Limb (tissue), 2 donors: ENCODE measurements around the gene SPATA6L.
"Not testable (repeated sequence)": the region's sequence is repeated elsewhere in the genome, so short reads cannot be mapped to it uniquely, and the experiment has no call there.

Experiments used
- DNase-seq, 2 donors: peaks; one replicate each; pipeline ENCODE4 v3.0.0-alpha.2; 2016; ENCODE audit errors: extremely low spot score in 2 of 2

SPATA6L gene

DNA sequence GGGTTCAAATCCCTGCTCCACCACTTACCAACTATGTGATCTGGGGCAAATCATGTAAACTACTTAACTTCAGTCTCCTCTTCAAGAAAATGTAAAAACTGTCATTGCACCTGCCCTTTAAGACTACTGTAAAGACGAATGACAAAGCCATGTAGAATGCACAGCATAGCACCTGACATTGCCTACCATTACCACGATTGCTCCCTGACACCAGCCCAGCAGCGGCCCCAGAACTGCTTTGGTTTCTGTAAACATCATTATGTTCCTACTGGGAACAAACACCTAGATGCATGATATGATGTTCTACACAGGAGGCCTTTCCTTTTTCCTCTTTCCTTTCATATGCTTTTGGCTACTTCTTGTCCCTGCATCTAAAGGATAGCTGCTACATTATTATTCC lies 27.3 kb downstream of the SPATA6L start:
- no peak for DNase-seq

DNA sequence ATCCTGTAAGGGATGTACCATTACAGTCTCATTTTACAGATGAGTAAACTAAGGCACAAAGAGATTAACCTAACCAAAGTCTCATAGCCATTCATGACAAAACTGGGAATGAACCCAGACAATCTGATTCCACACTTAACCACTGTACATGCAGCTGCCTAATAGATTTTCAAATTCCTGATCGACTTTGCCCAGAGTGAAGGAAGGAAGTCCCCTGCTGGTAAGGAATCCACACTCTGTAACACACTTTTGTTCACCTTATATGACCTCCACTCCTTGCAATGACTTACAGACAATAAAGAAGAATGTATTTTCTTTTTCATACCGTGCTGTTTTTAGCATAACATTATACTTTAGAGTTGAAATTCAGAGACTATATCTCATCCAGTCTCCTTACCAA lies 35.4 kb downstream of the SPATA6L start:
- no peak for DNase-seq

DNA sequence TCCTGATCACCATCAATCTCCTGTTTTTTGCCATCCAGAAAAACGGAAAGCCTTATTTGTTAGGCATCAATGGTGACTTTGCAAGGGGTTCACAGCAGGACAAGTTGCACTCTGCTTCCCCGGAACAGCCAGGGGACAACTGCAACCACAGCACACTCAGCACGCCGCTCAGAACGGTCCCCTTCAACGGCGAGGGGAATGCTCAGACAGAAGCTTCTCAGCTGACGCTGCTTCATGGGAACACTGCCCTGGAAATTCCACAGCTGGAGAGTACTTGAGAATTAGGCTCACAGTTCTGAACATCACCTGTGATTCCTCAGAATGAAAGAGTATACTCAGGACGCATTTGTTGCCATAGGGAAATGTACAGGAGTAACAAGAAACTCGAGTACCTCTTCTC lies 44.3 kb downstream of the SPATA6L start:
- no peak for DNase-seq

DNA sequence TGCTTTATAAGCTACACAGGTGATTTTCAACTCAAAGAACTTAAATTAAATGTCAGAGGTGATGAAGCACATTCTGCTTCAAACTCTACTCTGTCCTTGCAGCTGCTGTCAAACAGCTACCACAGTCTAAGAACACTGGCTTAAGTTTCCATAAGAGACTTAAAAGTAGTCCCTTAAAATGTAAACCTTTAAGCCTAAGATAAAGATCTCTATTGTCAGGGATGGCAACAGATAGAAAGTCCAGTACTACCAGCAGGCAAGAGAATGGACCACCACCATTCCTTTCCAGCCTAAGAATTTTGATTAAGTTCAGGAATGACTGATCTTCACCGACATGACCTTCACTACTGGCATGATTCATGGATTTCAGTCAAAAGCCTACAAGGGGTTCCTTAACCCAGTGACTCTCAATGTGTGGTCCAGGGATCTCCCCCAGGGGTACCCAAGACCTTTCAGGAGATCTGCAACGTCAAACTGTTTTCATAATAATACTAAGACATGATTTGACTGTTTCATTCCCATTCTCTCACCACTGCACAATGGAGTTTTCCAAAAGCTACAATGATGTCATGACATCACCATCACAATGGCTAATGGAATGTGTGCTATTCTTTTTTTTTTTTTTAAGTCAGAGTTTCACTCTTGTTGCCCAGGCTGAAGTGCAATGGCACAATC lies 45.3 kb downstream of the SPATA6L start:
- no peak for DNase-seq

- no peak for DNase-seq
Observed at GRCh38 chr9:4620057-4620765, 46.1 kb downstream of the SPATA6L start.

GRCh38 chr9:4618700-4619099 lies 47.6 kb downstream of the SPATA6L start:
- no peak for DNase-seq

- DNase-seq, result no peak
Observed at GRCh38 chr9:4617752-4618151, 48.5 kb downstream of the SPATA6L start.

DNA sequence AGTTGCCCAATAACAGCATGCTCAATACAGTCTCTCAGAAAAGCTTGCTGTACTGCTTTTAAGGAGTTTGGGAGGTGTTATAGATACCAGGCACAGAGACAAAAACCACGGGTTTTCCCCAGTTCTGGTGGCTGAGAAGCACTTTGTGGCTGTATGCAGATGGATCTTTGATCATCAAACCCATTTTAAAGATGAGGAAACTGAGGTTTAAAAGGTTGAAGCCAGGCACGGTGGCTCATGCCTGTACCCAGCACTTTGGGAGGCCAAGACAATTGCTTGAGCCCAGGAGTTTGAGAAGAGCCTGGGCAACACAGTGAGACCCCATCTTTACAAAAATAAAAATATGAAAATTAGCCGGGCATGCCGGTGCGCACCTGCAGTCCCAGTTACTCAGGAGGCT lies 50.5 kb downstream of the SPATA6L start:
- no peak for DNase-seq

- DNase-seq, result no peak
Observed at GRCh38 chr9:4615251-4615650, 51.0 kb downstream of the SPATA6L start.

DNA sequence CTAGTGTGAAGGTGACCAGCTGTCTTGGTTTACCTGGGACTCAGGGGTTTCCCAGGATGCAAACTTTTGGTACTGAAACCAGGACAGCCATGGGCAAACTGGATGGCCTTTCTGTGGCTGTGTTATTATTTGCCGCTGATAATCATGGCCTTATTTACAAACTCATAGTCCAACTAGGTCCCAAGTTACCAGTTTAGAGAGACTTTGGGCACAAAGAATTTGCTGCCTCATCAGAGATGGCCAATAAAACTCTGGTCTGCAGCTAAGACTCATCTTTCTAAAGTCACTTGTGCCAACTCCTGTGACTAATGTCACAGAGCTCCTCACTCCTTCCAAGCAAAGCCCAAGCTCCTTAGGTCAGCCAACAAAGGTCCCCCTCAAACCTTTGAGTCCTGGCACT lies 51.7 kb downstream of the SPATA6L start:
- DNase-seq, result no peak

DNA sequence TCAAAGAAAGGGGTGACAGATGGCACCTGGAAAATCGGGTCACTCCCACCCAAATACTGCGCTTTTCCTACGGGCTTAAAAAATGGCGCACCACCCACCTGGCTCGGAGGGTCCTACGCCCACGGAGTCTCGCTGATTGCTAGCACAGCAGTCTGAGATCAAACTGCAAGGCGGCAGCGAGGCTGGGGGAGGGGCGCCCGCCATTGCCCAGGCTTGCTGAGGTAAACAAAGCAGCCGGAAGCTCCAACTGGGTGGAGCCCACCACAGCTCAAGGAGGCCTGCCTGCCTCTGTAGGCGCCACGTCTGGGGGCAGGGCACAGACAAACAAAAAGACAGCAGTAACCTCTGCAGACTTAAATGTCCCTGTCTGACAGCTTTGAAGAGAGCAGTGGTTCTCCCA lies 60.2 kb downstream of the SPATA6L start:
- not testable (repeated sequence) for DNase-seq

DNA sequence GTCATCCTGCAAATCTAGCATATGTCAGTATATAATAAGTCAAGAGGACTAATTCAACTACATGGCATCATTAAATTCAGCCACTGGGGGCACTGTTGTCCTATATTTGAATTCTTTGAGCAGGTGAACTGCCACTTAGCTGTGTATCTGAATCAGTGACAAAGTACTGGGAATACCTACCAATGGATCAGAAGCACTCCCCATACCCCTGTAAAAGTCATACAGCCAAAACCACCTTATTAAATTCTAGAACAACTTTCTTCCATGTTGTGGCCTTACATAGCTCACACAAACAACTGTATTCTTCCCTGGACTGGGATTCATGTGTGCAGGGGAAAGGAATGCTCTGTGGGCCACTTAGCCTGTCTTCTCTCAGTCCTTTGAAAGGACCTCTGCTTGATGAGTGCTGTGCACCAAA lies 61.6 kb downstream of the SPATA6L start:
- DNase-seq, result peak; percentile 30 to 62

DNA sequence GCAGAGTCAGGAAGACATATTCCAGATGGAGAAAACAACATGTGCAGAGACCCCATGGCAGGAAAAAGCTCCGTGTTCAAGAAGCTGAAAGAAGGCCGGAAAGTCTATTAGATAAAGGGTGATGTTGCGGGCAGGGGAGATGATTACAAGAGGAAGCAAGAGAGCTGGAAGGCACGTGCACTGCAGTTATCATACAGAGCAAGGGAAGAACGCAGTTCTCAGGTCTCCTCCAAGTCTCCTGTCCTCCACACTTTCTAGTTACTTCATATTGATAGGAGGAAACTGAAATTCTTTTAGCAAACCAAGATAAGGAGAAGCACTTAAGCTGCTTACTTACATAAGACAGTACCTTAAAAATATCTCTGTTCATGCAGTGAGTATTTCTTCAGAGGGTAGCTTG lies 62.5 kb downstream of the SPATA6L start:
- DNase-seq, result no peak

GRCh38 chr9:4600368-4600767 lies 65.9 kb downstream of the SPATA6L start:
- no peak for DNase-seq

DNA sequence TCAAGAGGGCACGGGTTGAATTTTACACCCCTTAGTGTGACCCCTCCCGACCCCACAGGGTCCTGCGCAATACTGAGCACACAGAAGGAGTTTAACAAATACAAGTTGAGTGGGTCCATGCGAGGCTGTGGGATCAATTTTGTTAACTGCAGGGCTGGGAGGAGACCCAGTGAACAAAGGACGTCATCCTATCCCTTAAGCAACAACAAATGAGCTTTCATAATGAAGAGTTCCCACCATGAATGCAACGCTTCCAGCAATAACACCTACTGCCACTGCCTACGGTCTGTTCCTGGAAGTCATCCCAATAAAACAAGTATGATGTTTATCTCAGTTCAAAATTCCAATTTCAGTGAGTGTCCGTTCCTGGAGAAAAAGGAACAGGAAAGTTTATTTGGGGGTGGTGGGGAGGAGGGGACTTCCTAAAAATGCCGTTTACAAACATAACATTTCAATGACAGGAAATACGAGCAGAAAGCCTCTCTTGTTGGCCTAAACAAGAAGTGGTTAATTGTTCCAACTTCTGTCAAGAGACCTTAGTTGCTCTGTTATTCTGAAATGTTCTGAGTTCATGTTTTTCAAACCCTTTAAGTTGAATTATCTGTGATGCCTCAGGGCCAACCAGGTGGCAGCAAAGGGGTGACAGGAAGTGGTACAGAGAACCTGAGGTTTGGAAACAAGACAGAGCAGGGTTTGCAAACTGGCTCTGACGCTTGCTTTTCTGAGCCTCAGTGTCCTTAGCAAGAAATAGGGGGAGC lies 69.9 kb downstream of the SPATA6L start:
- DNase-seq, result no peak

DNA sequence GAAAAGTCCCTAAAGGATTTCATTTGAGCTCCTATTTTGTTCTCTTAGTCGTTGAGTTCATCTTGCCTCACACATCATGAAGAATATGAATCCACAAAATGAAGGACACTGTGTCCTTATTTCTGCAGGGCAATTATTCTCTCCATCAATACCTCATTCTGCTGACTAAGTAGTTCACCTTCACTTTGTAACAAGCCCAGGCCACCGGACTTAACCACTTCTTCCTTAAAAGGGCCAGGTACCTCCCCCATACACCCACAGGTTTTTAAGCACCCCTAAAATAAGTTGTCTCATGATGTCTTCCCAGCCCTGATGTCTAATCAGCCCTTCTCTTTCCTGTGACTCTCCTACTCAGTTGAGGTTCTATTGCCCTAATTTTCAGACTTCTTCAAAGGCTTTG lies 71.3 kb downstream of the SPATA6L start:
- no peak for DNase-seq

DNA sequence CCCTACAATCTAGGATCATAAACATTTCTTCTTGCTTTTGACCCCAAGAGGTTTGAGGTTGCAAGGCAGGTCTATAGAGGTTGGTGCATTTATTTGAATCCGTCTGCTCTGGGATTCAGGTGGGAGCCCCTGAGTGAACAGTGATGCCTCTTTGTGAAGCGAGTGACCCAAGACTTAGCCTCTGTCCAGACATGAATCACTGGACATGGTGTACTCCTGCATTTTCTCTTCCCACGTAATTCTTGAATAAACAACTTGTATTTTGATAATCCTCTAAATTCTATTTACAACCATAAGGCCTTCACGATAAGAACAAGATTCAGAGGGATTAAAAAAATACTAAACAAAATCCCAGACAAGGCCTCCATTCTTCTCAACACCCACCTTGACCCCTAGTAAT lies 71.7 kb downstream of the SPATA6L start:
- no peak for DNase-seq

- no peak for DNase-seq
Observed at GRCh38 chr9:4592886-4593285, 73.4 kb downstream of the SPATA6L start.

DNA sequence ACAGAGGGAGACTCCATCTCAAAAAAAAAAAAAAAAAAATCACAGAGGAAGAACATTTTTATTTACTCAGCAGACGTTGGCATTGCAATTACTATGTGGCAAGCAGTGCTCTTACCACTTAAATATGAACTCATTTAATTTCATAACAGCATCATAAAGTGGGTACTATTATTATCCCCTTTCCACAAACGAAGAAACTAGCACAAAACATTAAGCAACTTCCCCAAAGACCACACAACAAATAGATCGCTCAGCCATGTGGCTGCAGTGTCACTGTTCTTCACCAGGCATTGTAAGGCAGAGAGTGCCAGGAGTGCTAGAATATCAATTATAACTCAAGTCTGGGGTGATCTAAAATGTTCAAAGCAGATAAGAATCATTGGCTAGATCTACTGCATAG lies 74.0 kb downstream of the SPATA6L start:
- no peak for DNase-seq

DNA sequence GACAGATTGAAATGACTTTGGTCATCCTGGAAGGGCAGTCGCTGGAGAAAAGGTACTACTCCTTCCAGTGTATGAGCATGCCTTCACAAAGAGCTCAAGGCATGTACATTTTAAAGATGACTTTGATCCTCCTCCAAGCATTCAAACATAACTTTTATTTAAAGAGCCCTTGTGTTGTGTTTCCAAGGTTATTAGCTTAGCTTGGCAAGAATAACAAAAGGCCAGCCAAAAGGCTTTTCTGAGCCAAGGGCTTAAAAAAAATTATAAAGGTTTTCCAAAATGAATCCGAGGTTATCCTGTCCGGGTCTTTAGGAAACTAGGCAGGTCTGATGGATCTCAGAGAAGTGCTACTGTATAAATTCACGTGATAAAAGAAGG lies 75.2 kb downstream of the SPATA6L start:
- DNase-seq, result no peak

DNA sequence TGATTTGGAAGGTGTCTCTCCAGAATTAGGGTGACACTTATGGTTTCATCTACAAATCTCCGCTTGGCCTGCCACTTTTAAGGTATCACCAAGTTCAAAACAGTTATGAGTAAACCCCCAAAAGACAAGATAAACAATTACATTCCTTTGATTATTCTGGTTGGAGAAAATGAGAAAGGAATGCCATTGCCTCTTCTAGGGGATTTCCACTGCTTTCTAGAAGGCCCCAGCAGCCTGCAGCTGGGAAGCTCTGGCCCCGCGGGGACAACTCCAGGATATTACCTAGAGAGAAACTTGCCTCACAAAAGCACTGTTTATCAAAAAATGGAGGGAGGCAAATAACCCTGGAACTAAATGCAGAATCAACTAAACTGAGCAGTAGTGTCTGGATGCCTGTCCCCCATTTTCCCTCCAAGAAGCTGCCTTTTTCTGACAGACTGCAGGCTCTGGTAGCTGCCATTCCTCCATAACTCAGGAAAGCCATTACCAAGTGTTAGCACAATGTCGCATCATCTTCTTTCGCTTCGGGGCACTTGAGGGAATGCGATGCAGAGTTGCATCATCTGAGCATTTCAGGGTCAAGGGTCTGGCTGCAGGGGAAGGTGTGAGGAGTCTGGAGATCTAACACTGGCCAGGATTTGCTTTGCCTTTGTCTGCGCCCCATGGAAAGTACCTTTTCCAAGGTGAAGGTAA lies 75.7 kb downstream of the SPATA6L start:
- no peak for DNase-seq

DNA sequence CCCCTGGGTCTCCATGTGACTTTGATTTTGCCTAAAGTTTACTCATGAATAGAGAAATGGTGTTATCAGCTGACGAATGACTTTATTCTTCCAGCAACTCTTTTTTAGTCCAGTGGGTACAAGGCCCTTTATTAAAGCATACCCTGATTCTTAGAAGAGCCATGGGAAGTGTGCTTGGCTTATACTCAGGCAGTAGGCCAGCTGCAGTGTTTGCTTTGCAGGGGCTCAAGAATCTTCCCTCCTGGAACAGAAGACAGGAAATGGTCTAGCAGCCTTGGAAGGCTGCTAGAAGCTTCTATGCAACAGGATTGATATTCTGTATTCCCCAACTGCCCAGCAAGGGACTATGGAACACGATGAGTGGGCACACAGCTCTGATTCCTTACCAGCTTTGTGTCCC lies 77.6 kb downstream of the SPATA6L start:
- DNase-seq, result no peak
